Thoracic aorta (tissue), 2 donors: ENCODE measurements around the gene OXSM. TPM values are rescaled to one million over a fixed set of nuclear protein-coding genes. Genes with fewer than 3 reads are reported as not detected.

Source experiments
- ATAC-seq: fragments of 150-250 bp; one replicate; pipeline ENCODE4 v1.8.0; 2017; ENCODE audit warnings: low read depth; ENCODE audit not compliant: insufficient number of reproducible peaks, low FRiP score
- DNase-seq: peaks from one replicate; pipeline ENCODE4 v3.0.0-alpha.2; 2020; ENCODE audit warnings: low spot score
- H3K27ac ChIP-seq, 2 donors: fragments of 200-600 bp; sonication (generic); 1 replicate in 1 of 2; 2 replicates in 1 of 2; pipeline ENCODE4 v1.5.1; 2016; ENCODE audit warnings: mild to moderate bottlenecking in 2 of 2, moderate library complexity in 2 of 2
- H3K27me3 ChIP-seq: fragments of 200-600 bp; sonication (generic); replicated peaks from 2 replicates; pipeline ENCODE4 v1.6.0; 2016; ENCODE audit warnings: mild to moderate bottlenecking; ENCODE audit not compliant: insufficient read depth
- H3K36me3 ChIP-seq: fragments of 200-600 bp; sonication (generic); one replicate; pipeline ENCODE4 v1.5.1; 2016
- H3K4me1 ChIP-seq, 2 donors: fragments of 200-600 bp; sonication (generic); 1 replicate in 1 of 2; 2 replicates in 1 of 2; pipeline versions ENCODE4 v1.5.1 to v1.6.0; 2016; ENCODE audit warnings: low read depth in 2 of 2, mild to moderate bottlenecking in 1 of 2; ENCODE audit not compliant: control insufficient read depth in 1 of 2
- H3K4me3 ChIP-seq: fragments of 200-600 bp; sonication (generic); 2 replicates; pipeline ENCODE4 v1.5.1; 2016; ENCODE audit warnings: mild to moderate bottlenecking
- H3K9me3 ChIP-seq: fragments of 200-600 bp; sonication (generic); 2 replicates; pipeline ENCODE4 v1.5.1; 2016
- CTCF ChIP-seq: fragments of 200-600 bp; sonication (generic); IDR thresholded peaks from one replicate; pipeline ENCODE4 v1.5.1; 2019; ENCODE audit warnings: antibody characterized with exemption
- total RNA-seq, 2 donors: library from RNA; depleted of rRNA; stranded (reverse); fragments of >200 nt; gene quantifications; one replicate each; pipeline versions ENCODE4 v1.1.0 to v1.2.3, GENCODE V29; 2016

OXSM gene
- total RNA-seq, 2 donors from 2014 or later = 3.8 to 8.4 TPM

GRCh38 chr3:25817638-25818037 is 27.7 kb downstream of the OXSM start:
- TF ChIP-seq CTCF = no peak
- ATAC-seq = no peak

GRCh38 chr3:25818335-25818734 is 28.4 kb downstream of the OXSM start:
- Histone ChIP-seq H3K4me1 (no peaks in the 10 kb centered on the region), H3K4me3 (no peak overlapping the region), H3K27me3 (no peaks in the 10 kb centered on the region), H3K9me3 (no peaks in the 10 kb centered on the region), H3K27ac (no peak overlapping the region), H3K36me3 (no peaks in the 10 kb centered on the region)
- TF ChIP-seq CTCF = no peak
- ATAC-seq (no peak), DNase-seq (no peak)

More at GRCh38 chr3:25817638-25818037, 27.7 kb downstream of the OXSM start:
- no peaks in the 10 kb centered on the region for H3K4me1 ChIP-seq
- no peaks in the 10 kb centered on the region for H3K9me3 ChIP-seq
- H3K4me3 ChIP-seq = no peak overlapping the region
- H3K36me3 ChIP-seq = no peaks in the 10 kb centered on the region
- H3K27ac ChIP-seq = no peak overlapping the region
- no peaks in the 10 kb centered on the region for H3K27me3 ChIP-seq
- no peak for DNase-seq

- no peaks in the 10 kb centered on the region for H3K9me3 ChIP-seq
- no peaks in the 10 kb centered on the region for H3K4me1 ChIP-seq
- ATAC-seq (no peak), DNase-seq (no peak)
- no peaks in the 10 kb centered on the region for H3K36me3 ChIP-seq
- H3K27ac ChIP-seq = no peak overlapping the region
- no peak overlapping the region for H3K4me3 ChIP-seq
- no peaks in the 10 kb centered on the region for H3K27me3 ChIP-seq
- TF ChIP-seq CTCF = no peak
These were observed 30.5 kb downstream of the OXSM start for GRCh38 chr3:25820366-25820765.

GRCh38 chr3:25820816-25821486 is 31.1 kb downstream of the OXSM start:
- DNase-seq (no peak), ATAC-seq (no peak)
- Histone ChIP-seq H3K27me3 (no peaks in the 10 kb centered on the region), H3K9me3 (no peaks in the 10 kb centered on the region), H3K27ac (no peak overlapping the region), H3K36me3 (no peaks in the 10 kb centered on the region), H3K4me1 (no peaks in the 10 kb centered on the region), H3K4me3 (no peak overlapping the region)
- TF ChIP-seq CTCF = no peak

- no peak overlapping the region for H3K27ac ChIP-seq
- no peaks in the 10 kb centered on the region for H3K27me3 ChIP-seq
- no peak for ATAC-seq
- H3K36me3 ChIP-seq = no peaks in the 10 kb centered on the region
- no peak for DNase-seq
- no peak overlapping the region for H3K4me3 ChIP-seq
- H3K9me3 ChIP-seq = no peaks in the 10 kb centered on the region
- TF ChIP-seq CTCF = no peak
- H3K4me1 ChIP-seq = no peaks in the 10 kb centered on the region
These were observed 32.1 kb downstream of the OXSM start for GRCh38 chr3:25821746-25822573.
